ENCODE data around the gene COQ3. TPM values are rescaled to one million over a fixed set of nuclear protein-coding genes. Genes with fewer than 3 reads are reported as not detected.

COQ3 gene
- total and polyA plus RNA-seq, 2 of the 4 experiments (the other 2 are of a cell fraction): 8.2 to 8.9 TPM

DNA sequence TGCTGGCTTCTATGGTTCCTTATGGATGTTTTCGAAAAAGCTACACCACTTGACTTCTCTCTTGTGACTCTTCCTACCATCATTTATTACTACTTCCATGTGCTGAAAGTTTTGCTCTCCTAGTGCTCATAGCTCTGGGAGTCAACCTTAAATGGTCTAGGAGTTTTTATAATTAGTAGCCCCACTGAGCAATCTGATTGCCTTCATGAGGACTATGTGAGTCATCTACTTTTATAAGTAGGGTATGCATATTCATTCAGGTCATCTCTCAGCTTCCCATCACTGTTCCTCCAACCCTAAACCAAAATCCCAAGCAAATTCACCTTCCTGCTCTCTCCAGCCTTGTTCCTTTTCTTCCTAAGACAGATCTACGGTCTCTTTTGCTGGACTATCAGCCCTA lies 27.1 kb downstream of the COQ3 start:
- Histone ChIP-seq H3K56ac (ENCODE audit: extremely low read depth, insufficient read depth, low read length) (no peak overlapping the region), H4K20me1 (ENCODE audit: insufficient read depth, low read length) (no peaks in the 10 kb centered on the region), H2AK5ac (ENCODE audit: low read depth, low read length) (no peak overlapping the region), H3K4me3 (ENCODE audit: insufficient read depth, low read depth, low read length) (no peak overlapping the region), H3K4me1 (ENCODE audit: control insufficient read depth, insufficient read depth, low read length) (no peaks in the 10 kb centered on the region), H2BK20ac (ENCODE audit: low read depth, low read length) (no peak overlapping the region), H3K4me2 (ENCODE audit: low read depth, low read length) (no peak overlapping the region), H3K27ac (ENCODE audit: insufficient read depth, low read length) (no peak overlapping the region), H2BK120ac (ENCODE audit: low read depth, low read length) (no peak overlapping the region), H3K18ac (ENCODE audit: low read depth, low read length) (no peak overlapping the region), H4K8ac (ENCODE audit: low read depth in 2 of 2, low read length in 2 of 2) (no peak overlapping the region), H3K23ac (ENCODE audit: low read depth, low read length) (no peak overlapping the region), H2AFZ (replicated peaks; ENCODE audit: low read length, poor library complexity) (no peak overlapping the region), H2BK15ac (ENCODE audit: low read depth, low read length) (no peak overlapping the region), H3K9me3 (ENCODE audit: control insufficient read depth, insufficient read depth, low read length) (no peaks in the 10 kb centered on the region), H3K9me1 (ENCODE audit: insufficient read depth, low read length) (no peaks in the 10 kb centered on the region), H3K27me3 (ENCODE audit: control insufficient read depth, insufficient read depth, low read length) (no peaks in the 10 kb centered on the region; the same call in 1 of the 2 replicates), H3K4ac (ENCODE audit: low read depth, low read length) (no peak overlapping the region), H4K91ac (ENCODE audit: insufficient read depth, low read depth, low read length) (no peak overlapping the region), H3K9ac (ENCODE audit: low read depth, low read length) (no peak overlapping the region), H3K79me1 (ENCODE audit: low read depth in 1 of 2, low read length in 2 of 2) (no peaks in the 10 kb centered on the region), H3K36me3 (ENCODE audit: control insufficient read depth, insufficient read depth, low read length) (0 out of 2 replicates have a peak, but pooled peaks cover 1% of the 10 kb centered on the region), H2BK5ac (ENCODE audit: low read depth, low read length, poor library complexity, severe bottlenecking) (no peak overlapping the region), H4K5ac (ENCODE audit: low read depth, low read length) (no peak overlapping the region), H3K14ac (replicated peaks; ENCODE audit: low read depth, low read length) (no peak overlapping the region), H2AK9ac (replicated peaks; ENCODE audit: low read depth, low read length, poor library complexity) (no peak overlapping the region)
- no peak for TF ChIP-seq POLR2A (IDR thresholded peaks at IDR 0.05; ENCODE audit: low read depth, low read length)
- TF ChIP-seq CHD1 (IDR thresholded peaks at IDR 0.05; ENCODE audit: low read depth, low read length): no peak
- no peak for TF ChIP-seq RCOR1 (IDR thresholded peaks at IDR 0.05; ENCODE audit: insufficient replicate concordance, low read length)
- TF ChIP-seq MXI1 (IDR thresholded peaks at IDR 0.05; ENCODE audit: borderline replicate concordance, low read depth, low read length): no peak
- TF ChIP-seq RFX5 (IDR thresholded peaks at IDR 0.05; ENCODE audit: low read depth, low read length): no peak
- TF ChIP-seq RAD21 (IDR thresholded peaks at IDR 0.05; ENCODE audit: low read length): no peak
- TF ChIP-seq, protein P1, sequence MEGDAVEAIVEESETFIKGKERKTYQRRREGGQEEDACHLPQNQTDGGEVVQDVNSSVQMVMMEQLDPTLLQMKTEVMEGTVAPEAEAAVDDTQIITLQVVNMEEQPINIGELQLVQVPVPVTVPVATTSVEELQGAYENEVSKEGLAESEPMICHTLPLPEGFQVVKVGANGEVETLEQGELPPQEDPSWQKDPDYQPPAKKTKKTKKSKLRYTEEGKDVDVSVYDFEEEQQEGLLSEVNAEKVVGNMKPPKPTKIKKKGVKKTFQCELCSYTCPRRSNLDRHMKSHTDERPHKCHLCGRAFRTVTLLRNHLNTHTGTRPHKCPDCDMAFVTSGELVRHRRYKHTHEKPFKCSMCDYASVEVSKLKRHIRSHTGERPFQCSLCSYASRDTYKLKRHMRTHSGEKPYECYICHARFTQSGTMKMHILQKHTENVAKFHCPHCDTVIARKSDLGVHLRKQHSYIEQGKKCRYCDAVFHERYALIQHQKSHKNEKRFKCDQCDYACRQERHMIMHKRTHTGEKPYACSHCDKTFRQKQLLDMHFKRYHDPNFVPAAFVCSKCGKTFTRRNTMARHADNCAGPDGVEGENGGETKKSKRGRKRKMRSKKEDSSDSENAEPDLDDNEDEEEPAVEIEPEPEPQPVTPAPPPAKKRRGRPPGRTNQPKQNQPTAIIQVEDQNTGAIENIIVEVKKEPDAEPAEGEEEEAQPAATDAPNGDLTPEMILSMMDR (conservative IDR thresholded peaks at IDR 0.05; ENCODE audit: low read depth, low read length): no peak
- no peak for TF ChIP-seq FOS (IDR thresholded peaks at IDR 0.05; ENCODE audit: low read depth, low read length)
- TF ChIP-seq NFE2L2 (IDR thresholded peaks at IDR 0.05; ENCODE audit: low read depth, low read length): no peak
- TF ChIP-seq, protein P2, sequence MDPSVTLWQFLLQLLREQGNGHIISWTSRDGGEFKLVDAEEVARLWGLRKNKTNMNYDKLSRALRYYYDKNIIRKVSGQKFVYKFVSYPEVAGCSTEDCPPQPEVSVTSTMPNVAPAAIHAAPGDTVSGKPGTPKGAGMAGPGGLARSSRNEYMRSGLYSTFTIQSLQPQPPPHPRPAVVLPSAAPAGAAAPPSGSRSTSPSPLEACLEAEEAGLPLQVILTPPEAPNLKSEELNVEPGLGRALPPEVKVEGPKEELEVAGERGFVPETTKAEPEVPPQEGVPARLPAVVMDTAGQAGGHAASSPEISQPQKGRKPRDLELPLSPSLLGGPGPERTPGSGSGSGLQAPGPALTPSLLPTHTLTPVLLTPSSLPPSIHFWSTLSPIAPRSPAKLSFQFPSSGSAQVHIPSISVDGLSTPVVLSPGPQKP (IDR thresholded peaks at IDR 0.05; ENCODE audit: borderline replicate concordance, low read depth, low read length): no peak
- no peak for TF ChIP-seq BHLHE40 (IDR thresholded peaks at IDR 0.05; ENCODE audit: low read depth, low read length)
- TF ChIP-seq CEBPB (IDR thresholded peaks at IDR 0.05; ENCODE audit: low read depth, low read length): no peak
- no peak for TF ChIP-seq MAFK (IDR thresholded peaks at IDR 0.05; ENCODE audit: low read depth, low read length)
- no peak for TF ChIP-seq SMC3 (IDR thresholded peaks at IDR 0.05; ENCODE audit: low read depth, low read length)
- no peak for TF ChIP-seq MAZ (IDR thresholded peaks at IDR 0.05; ENCODE audit: borderline replicate concordance, low read depth, low read length)
- TF ChIP-seq, protein P3, sequence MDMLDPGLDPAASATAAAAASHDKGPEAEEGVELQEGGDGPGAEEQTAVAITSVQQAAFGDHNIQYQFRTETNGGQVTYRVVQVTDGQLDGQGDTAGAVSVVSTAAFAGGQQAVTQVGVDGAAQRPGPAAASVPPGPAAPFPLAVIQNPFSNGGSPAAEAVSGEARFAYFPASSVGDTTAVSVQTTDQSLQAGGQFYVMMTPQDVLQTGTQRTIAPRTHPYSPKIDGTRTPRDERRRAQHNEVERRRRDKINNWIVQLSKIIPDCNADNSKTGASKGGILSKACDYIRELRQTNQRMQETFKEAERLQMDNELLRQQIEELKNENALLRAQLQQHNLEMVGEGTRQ (IDR thresholded peaks at IDR 0.05; ENCODE audit: low read depth, low read length): no peak
- dilution Hi-C loops (cut with HindIII; ENCODE audit: low sequenced_read_pairs, unreplicated experiment) (no loop called here), intact Hi-C loops (cut with micrococcal nuclease) (no loop called here), in situ Hi-C loops (cut with MboI; ENCODE audit: low sequenced_read_pairs) (no loop called here)
- CTCF ChIA-PET: interaction anchor here (1.0 kb wide), 1 partner anchor 12 kb away, joined by 3 read pairs; no protein-coding TSS in a partner anchor
- DNase-seq (no peak), ATAC-seq (ENCODE audit: low read depth) (no peak)
- POLR2A ChIA-PET (ENCODE audit: unreplicated experiment): no interaction called here
- no CpG with 5 or more reads among the region's 2 CpGs for WGBS, 2 experiments (ENCODE audit: extremely low coverage in 2 of 2, insufficient read length in 1 of 2)
- no TSS peak for BruUV-seq (replicated peaks)
